ENCODE data around the gene CELSR1. TPM values are rescaled to one million over a fixed set of nuclear protein-coding genes. Genes with fewer than 3 reads are reported as not detected.

Gene CELSR1
- total RNA-seq, 1 experiment from 2014 or later: 19.6 TPM

DNA sequence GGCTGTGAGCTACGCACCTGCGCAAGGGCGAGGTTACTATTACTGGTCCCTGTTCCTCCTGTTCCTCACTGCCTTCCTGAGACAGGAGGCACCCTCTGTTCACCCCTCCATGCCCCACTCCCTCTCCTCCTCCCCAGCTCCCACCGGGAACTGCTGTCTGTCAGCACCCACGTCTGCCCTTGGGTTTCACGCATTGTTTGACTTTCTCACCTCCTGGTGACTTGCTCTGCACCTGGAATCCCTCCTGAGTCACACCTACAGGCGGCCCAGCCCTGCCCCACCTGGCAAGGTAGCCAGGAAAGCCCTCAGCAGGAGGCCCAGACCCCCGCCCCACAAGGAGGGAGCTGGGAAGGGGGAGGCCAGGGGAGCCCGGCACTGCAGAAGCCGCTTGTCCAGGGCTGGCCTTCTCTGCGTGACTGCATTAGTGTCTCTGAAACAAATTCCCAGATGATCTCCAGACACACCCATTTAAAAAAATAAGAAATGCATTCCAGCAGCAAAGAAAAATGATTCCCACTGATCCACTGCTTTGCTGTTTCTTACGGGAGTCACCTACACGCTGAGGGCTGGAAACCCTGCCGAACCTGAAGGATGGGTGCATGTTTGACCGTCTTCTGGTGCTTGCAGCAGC lies 86.4 kb downstream of the CELSR1 start:
- POLR2A ChIA-PET: no interaction called here
- CTCF ChIA-PET: no interaction called here
- intact Hi-C loops (cut with micrococcal nuclease): loop anchor here (10.0 kb wide), 1 partner anchor 84 kb away; the partner anchor contains the start of gene CELSR1
- Histone ChIP-seq H3K9me3 (ENCODE audit: control insufficient read depth in 1 of 2, insufficient read depth in 1 of 2, low read depth in 1 of 2, low read length in 2 of 2) (no peaks in the 10 kb centered on the region), H3K4me2 (ENCODE audit: low read length) (peak overlapping the region; percentile 62), H3K27ac (ENCODE audit: low read depth, low read length) (no peak overlapping the region), H3K36me3 (ENCODE audit: control insufficient read depth in 1 of 2, insufficient read depth in 2 of 2, low read length in 2 of 2) (no peaks in the 10 kb centered on the region), H3K27me3 (ENCODE audit: insufficient read depth, low read length) (no peaks in the 10 kb centered on the region), H3K4me3 (replicated peaks in 1 of 2; ENCODE audit: low read depth in 1 of 2, low read length in 2 of 2) (no peak overlapping the region), H3K4me1 (ENCODE audit: control insufficient read depth in 1 of 2, insufficient read depth in 2 of 2, low read length in 2 of 2) (peaks cover 17 to 61% of the 10 kb centered on the region in 2 experiments), H3K9me2 (ENCODE audit: insufficient read depth) (no peaks in the 10 kb centered on the region), H4K20me1 (ENCODE audit: insufficient read depth) (no peaks in the 10 kb centered on the region), H3K79me2 (ENCODE audit: insufficient read depth, low read length) (no peaks in the 10 kb centered on the region), H3K9ac (ENCODE audit: low read length) (peak overlapping the region; percentile 24; the same call in 1 of the 2 replicates), H2AFZ (ENCODE audit: low read depth, low read length, poor library complexity, severe bottlenecking) (no peak overlapping the region)
- DNase-seq (ENCODE audit: low read depth, low spot score): no peak
- TF ChIP-seq EZH2phosphoT487 (IDR thresholded peaks at IDR 0.05; ENCODE audit: borderline replicate concordance) (no peak), ZNF274 (IDR thresholded peaks at IDR 0.05; ENCODE audit: low read depth, low read length) (no peak), SP1 (IDR thresholded peaks at IDR 0.05; ENCODE audit: low read depth) (peak; percentile 47; the same call in 1 of the 2 replicates), CEBPB (IDR thresholded peaks at IDR 0.05; ENCODE audit: low read depth) (no peak), EZH2 (IDR thresholded peaks at IDR 0.05) (no peak)
- TF ChIP-seq, protein P1, sequence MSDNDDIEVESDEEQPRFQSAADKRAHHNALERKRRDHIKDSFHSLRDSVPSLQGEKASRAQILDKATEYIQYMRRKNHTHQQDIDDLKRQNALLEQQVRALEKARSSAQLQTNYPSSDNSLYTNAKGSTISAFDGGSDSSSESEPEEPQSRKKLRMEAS (IDR thresholded peaks at IDR 0.05): no peak
- ATAC-seq: no peak
- RAD21 ChIA-PET (ENCODE audit: low non-redundant PET in 1 of 2, low total read pairs in 2 of 2, uncharacterized antibody in 2 of 2, unreplicated experiment in 2 of 2): no interaction called here
- BruUV-seq (replicated peaks): no TSS peak

DNA sequence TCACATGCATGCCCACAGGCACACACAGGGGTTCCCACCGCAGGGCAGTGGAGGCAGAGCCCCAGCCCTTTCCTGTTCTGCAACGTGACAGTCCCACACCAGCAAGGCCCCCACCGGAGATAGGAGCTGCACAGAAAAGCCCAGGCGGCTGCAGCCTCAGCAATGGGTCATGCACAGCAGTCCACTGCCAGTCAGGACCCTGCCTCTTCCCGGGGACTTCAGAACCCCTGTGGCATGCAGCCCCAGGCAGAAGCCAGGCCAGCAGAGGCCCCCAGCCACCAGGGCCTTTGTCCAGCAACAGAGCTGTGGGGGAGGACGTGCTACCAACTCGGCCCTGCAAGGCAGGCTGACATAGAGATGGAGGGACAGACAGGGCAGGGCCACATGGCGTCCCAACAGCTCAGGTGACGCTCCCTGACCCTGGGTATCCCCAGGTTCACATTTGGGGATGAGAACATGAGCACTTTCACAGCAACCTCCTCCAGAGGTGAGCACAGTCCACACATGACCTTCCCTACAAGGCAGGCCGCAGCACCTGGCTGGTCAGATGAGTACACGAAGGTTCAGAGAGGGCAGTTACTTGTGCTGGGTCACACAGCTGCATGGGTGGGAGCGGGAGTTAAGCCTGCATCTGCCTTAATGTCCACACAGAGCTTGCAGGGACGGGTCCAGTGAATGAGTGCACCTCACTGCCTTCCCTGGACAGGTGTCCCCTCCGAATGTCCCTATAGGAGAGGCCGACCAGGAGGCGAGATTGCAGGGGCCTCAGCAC lies 87.3 kb downstream of the CELSR1 start:
- CTCF ChIA-PET: no interaction called here
- POLR2A ChIA-PET: no interaction called here
- RAD21 ChIA-PET (ENCODE audit: low non-redundant PET in 1 of 2, low total read pairs in 2 of 2, uncharacterized antibody in 2 of 2, unreplicated experiment in 2 of 2): no interaction called here
- Histone ChIP-seq H3K4me2 (ENCODE audit: low read length) (peak overlapping the region; percentile 62), H3K9me2 (ENCODE audit: insufficient read depth) (no peaks in the 10 kb centered on the region), H3K79me2 (ENCODE audit: insufficient read depth, low read length) (no peaks in the 10 kb centered on the region), H3K36me3 (ENCODE audit: control insufficient read depth in 1 of 2, insufficient read depth in 2 of 2, low read length in 2 of 2) (no peaks in the 10 kb centered on the region), H3K9me3 (ENCODE audit: control insufficient read depth in 1 of 2, insufficient read depth in 1 of 2, low read depth in 1 of 2, low read length in 2 of 2) (no peaks in the 10 kb centered on the region), H4K20me1 (ENCODE audit: insufficient read depth) (no peaks in the 10 kb centered on the region), H2AFZ (ENCODE audit: low read depth, low read length, poor library complexity, severe bottlenecking) (no peak overlapping the region), H3K4me1 (ENCODE audit: control insufficient read depth in 1 of 2, insufficient read depth in 2 of 2, low read length in 2 of 2) (peaks cover 12 to 52% of the 10 kb centered on the region in 2 experiments), H3K9ac (ENCODE audit: low read length) (no peak overlapping the region), H3K4me3 (replicated peaks in 1 of 2; ENCODE audit: low read depth in 1 of 2, low read length in 2 of 2) (no peak overlapping the region), H3K27ac (ENCODE audit: low read depth, low read length) (no peak overlapping the region), H3K27me3 (ENCODE audit: insufficient read depth, low read length) (no peaks in the 10 kb centered on the region)
- DNase-seq (ENCODE audit: low read depth, low spot score) (no peak), ATAC-seq (no peak)
- intact Hi-C loops (cut with micrococcal nuclease): loop anchor here (10.0 kb wide), 1 partner anchor 85 kb away; the partner anchor contains the start of gene CELSR1
- no TSS peak for BruUV-seq (replicated peaks)
- TF ChIP-seq EGR1 (IDR thresholded peaks at IDR 0.05; ENCODE audit: low read depth) (no peak), POLR2A (IDR thresholded peaks at IDR 0.05; ENCODE audit: borderline replicate concordance, extremely low read depth, insufficient read depth, insufficient read length) (no peak), YY1 (IDR thresholded peaks at IDR 0.05; ENCODE audit: extremely low read depth, insufficient replicate concordance, low read depth, low read length) (no peak), ELF1 (IDR thresholded peaks at IDR 0.05; ENCODE audit: borderline replicate concordance, low read depth) (no peak), SP1 (IDR thresholded peaks at IDR 0.05; ENCODE audit: low read depth) (no peak), SIN3A (IDR thresholded peaks at IDR 0.05; ENCODE audit: low read depth) (no peak), POLR2AphosphoS5 (IDR thresholded peaks at IDR 0.05; ENCODE audit: low read depth, low read length) (no peak), EZH2 (IDR thresholded peaks at IDR 0.05) (no peak)
- TF ChIP-seq, protein P1 (IDR thresholded peaks at IDR 0.05): no peak
- TF ChIP-seq, protein P2, sequence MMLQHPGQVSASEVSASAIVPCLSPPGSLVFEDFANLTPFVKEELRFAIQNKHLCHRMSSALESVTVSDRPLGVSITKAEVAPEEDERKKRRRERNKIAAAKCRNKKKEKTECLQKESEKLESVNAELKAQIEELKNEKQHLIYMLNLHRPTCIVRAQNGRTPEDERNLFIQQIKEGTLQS (IDR thresholded peaks at IDR 0.05): no peak
- TF ChIP-seq, protein P3, sequence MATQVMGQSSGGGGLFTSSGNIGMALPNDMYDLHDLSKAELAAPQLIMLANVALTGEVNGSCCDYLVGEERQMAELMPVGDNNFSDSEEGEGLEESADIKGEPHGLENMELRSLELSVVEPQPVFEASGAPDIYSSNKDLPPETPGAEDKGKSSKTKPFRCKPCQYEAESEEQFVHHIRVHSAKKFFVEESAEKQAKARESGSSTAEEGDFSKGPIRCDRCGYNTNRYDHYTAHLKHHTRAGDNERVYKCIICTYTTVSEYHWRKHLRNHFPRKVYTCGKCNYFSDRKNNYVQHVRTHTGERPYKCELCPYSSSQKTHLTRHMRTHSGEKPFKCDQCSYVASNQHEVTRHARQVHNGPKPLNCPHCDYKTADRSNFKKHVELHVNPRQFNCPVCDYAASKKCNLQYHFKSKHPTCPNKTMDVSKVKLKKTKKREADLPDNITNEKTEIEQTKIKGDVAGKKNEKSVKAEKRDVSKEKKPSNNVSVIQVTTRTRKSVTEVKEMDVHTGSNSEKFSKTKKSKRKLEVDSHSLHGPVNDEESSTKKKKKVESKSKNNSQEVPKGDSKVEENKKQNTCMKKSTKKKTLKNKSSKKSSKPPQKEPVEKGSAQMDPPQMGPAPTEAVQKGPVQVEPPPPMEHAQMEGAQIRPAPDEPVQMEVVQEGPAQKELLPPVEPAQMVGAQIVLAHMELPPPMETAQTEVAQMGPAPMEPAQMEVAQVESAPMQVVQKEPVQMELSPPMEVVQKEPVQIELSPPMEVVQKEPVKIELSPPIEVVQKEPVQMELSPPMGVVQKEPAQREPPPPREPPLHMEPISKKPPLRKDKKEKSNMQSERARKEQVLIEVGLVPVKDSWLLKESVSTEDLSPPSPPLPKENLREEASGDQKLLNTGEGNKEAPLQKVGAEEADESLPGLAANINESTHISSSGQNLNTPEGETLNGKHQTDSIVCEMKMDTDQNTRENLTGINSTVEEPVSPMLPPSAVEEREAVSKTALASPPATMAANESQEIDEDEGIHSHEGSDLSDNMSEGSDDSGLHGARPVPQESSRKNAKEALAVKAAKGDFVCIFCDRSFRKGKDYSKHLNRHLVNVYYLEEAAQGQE (IDR thresholded peaks at IDR 0.05; ENCODE audit: low read depth): no peak
